NCI-H2196 (cell line): ENCODE measurements around the gene ATP8B1.
"Not testable (repeated sequence)": the region's sequence is repeated elsewhere in the genome, so short reads cannot be mapped to it uniquely, and the experiment has no call there.

Experiments
- DNase-seq: peaks from one replicate; lab custom pipeline; 2025; ENCODE audit not compliant: unreplicated experiment; lab: John Stamatoyannopoulos, UW

Gene ATP8B1

GRCh38 chr18:57803103-57803969 is at the start of gene ATP8B1:
Gene ATP8B1, minus strand, starts transcription at chr18:57803315. Its CDS starts 71,508 bp downstream, at chr18:57731807.
- peak; percentile 93 for DNase-seq

- DNase-seq = no peak
These were observed 46.9 kb upstream of the ATP8B1 start for GRCh38 chr18:57850063-57850462.

GRCh38 chr18:57848374-57848773 is 45.3 kb upstream of the ATP8B1 start:
- DNase-seq = not testable (repeated sequence)

- not testable (repeated sequence) for DNase-seq
These were observed 44.3 kb upstream of the ATP8B1 start for GRCh38 chr18:57847431-57847830.

- DNase-seq = no peak
These were observed 43.1 kb upstream of the ATP8B1 start for GRCh38 chr18:57846258-57846657.

- DNase-seq = no peak
These were observed 42.5 kb upstream of the ATP8B1 start for GRCh38 chr18:57845605-57846074.

GRCh38 chr18:57844319-57844718 is 41.2 kb upstream of the ATP8B1 start:
- no peak for DNase-seq

- no peak for DNase-seq
These were observed 40.3 kb upstream of the ATP8B1 start for GRCh38 chr18:57843386-57843785.

- DNase-seq = no peak
These were observed 38.5 kb upstream of the ATP8B1 start for GRCh38 chr18:57841568-57841967.

GRCh38 chr18:57839942-57840381 is 36.8 kb upstream of the ATP8B1 start:
- no peak for DNase-seq

GRCh38 chr18:57837917-57838548 is 34.9 kb upstream of the ATP8B1 start:
- DNase-seq = no peak

GRCh38 chr18:57836557-57836956 is 33.4 kb upstream of the ATP8B1 start:
- DNase-seq = no peak

GRCh38 chr18:57835904-57836303 is 32.8 kb upstream of the ATP8B1 start:
- DNase-seq = no peak

- no peak for DNase-seq
These were observed 31.5 kb upstream of the ATP8B1 start for GRCh38 chr18:57834616-57835015.

- DNase-seq = no peak
These were observed 30.5 kb upstream of the ATP8B1 start for GRCh38 chr18:57833441-57834101.

GRCh38 chr18:57832730-57833129 is 29.6 kb upstream of the ATP8B1 start:
- no peak for DNase-seq

- DNase-seq = no peak
These were observed 28.7 kb upstream of the ATP8B1 start for GRCh38 chr18:57831597-57832377.

GRCh38 chr18:57827646-57828045 is 24.5 kb upstream of the ATP8B1 start:
- DNase-seq = no peak

GRCh38 chr18:57826252-57826651 is 23.1 kb upstream of the ATP8B1 start:
- no peak for DNase-seq

- DNase-seq = not testable (repeated sequence)
These were observed 17.5 kb upstream of the ATP8B1 start for GRCh38 chr18:57820583-57820982.
